Measurements from ENCODE around the gene CARD10. TPM values are rescaled to one million over a fixed set of nuclear protein-coding genes. Genes with fewer than 3 reads are reported as not detected.

CARD10 gene
- total and polyA plus RNA-seq, 4 donors = 7.8 to 14.0 (median 8.4) TPM

GRCh38 chr22:37545703-37546436, 26.7 kb upstream of the CARD10 start:
- H3K27ac ChIP-seq (ENCODE audit: low read depth in 1 of 2, low read length in 2 of 2) = peak overlapping the region; percentile 94 to 97
- H3K4me3 ChIP-seq (ENCODE audit: low read depth in 1 of 3, low read length in 3 of 3) = peak overlapping the region in 2 of 3 donors; percentile 8 to 9
- 5% methylated on average over 28 of the region's 28 CpGs for WGBS
- DNase-seq (ENCODE audit: low spot score) = peak; percentile 76
- no peaks in the 10 kb centered on the region for H3K9me3 ChIP-seq (ENCODE audit: control insufficient read depth in 4 of 4, low read length in 3 of 4)
- no peak overlapping the region for H3K9ac ChIP-seq (ENCODE audit: low read depth in 1 of 2, low read length in 2 of 2)
- H3K36me3 ChIP-seq (ENCODE audit: control insufficient read depth in 4 of 4, insufficient read depth in 3 of 4, low read depth in 1 of 4, low read length in 3 of 4) = no peaks in the 10 kb centered on the region
- H3K4me1 ChIP-seq (ENCODE audit: control insufficient read depth in 4 of 4, insufficient read depth in 4 of 4, low read length in 3 of 4) = peaks cover 17 to 62% (median 49%) of the 10 kb centered on the region in 4 donors
- H3K27me3 ChIP-seq (ENCODE audit: control insufficient read depth in 4 of 4, insufficient read depth in 4 of 4, low read length in 3 of 4) = no peaks in the 10 kb centered on the region
- TF ChIP-seq RAD21 (IDR thresholded peaks at IDR 0.05) (no peak), HNF4A (conservative IDR thresholded peaks at IDR 0.05) (peak; percentile 87 to 92), CTCF (IDR thresholded peaks at IDR 0.05; ENCODE audit: low read depth, low read length, missing input control) (no peak), FOXA2 (IDR thresholded peaks at IDR 0.05) (peak; percentile 70), FOXA1 (IDR thresholded peaks at IDR 0.05) (peak; percentile 65), YY1 (IDR thresholded peaks at IDR 0.05) (peak; percentile 67), EGR1 (IDR thresholded peaks at IDR 0.05; ENCODE audit: low read depth in 2 of 2) (peak; percentile 8 to 35), GABPA (IDR thresholded peaks at IDR 0.05 in 1 of 2, conservative IDR thresholded peaks at IDR 0.05 in 1 of 2) (peak in 1 of 2 donors; percentile 40), HNF4G (IDR thresholded peaks at IDR 0.05) (peak; percentile 71), JUND (IDR thresholded peaks at IDR 0.05) (no peak), TAF1 (conservative IDR thresholded peaks at IDR 0.05) (no peak), REST (IDR thresholded peaks at IDR 0.05) (peak; percentile 21), SP1 (IDR thresholded peaks at IDR 0.05) (peak; percentile 75), MAX (IDR thresholded peaks at IDR 0.05) (peak; percentile 61), RXRA (IDR thresholded peaks at IDR 0.05) (peak; percentile 95 to 97), ATF3 (IDR thresholded peaks at IDR 0.05) (no peak), ZBTB33 (IDR thresholded peaks at IDR 0.05) (peak; percentile 94), NR2F2 (IDR thresholded peaks at IDR 0.05) (peak; percentile 73)

Data from liver (tissue), 9 donors.